GM13976 (cell line): ENCODE results near the gene UROC1.

ENCODE experiments used
- DNase-seq: peaks from one replicate; pipeline ENCODE4 v3.0.0; 2012; ENCODE audit warnings: low spot score
- in situ Hi-C: fragments of 300-500 bp; cut with MboI; formaldehyde crosslinking; loops from one replicate; pipeline ENCODE4 v1.12.0; 2022; ENCODE audit warnings: low sequenced_read_pairs, mixed read lengths, inconsistent platforms; ENCODE audit not compliant: unreplicated experiment
- TF ChIP-seq, protein P1 (sequence below): IDR thresholded peaks from 2 replicates; pipeline ENCODE4 v1.5.1; 2012; ENCODE audit warnings: borderline replicate concordance, mild to moderate bottlenecking; ENCODE audit not compliant: insufficient read depth; ENCODE audit errors: extremely low read depth, missing control alignments, control extremely low read depth

UROC1 gene

DNA sequence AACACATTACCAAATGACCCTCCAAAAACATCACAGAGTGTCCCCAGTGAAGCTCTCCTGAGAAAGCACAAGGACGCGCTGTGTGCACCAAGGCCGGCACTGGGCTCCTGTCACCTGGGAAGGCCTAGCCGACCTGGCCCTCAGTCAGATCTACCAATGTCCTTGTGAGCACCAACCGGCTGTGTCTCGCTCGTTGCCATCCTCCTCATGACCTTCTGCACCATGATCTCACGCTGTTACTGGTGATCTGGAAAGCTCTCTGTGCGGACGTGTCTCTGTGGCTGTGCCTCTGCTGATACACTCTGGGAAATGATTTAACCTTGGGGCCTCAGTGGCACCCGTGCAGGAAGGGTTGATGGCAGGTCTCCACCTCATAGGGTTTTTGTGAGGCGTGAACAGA is 66.1 kb downstream of the UROC1 start:
- TF ChIP-seq, protein P1, sequence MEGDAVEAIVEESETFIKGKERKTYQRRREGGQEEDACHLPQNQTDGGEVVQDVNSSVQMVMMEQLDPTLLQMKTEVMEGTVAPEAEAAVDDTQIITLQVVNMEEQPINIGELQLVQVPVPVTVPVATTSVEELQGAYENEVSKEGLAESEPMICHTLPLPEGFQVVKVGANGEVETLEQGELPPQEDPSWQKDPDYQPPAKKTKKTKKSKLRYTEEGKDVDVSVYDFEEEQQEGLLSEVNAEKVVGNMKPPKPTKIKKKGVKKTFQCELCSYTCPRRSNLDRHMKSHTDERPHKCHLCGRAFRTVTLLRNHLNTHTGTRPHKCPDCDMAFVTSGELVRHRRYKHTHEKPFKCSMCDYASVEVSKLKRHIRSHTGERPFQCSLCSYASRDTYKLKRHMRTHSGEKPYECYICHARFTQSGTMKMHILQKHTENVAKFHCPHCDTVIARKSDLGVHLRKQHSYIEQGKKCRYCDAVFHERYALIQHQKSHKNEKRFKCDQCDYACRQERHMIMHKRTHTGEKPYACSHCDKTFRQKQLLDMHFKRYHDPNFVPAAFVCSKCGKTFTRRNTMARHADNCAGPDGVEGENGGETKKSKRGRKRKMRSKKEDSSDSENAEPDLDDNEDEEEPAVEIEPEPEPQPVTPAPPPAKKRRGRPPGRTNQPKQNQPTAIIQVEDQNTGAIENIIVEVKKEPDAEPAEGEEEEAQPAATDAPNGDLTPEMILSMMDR = no peak
- in situ Hi-C loops = no loop called here
- no peak for DNase-seq

DNA sequence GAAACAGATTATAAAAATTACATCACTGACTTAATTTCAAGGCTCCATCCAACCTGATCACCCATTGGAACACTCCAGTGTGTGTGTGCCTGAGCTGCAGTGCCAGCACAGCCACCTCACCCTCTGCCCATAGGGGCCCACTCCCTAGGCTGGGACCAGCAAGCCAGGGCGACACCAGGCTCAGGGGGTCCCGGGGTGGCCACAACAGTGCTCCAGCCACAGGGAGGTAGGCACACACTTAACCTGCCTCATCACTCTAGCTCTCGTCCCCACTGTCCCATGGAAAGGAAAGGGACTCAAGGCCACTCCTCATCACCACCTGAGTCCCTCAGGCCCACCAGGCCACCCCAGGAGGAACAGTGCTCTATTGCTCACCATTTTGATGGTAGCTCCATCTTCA is 66.8 kb downstream of the UROC1 start:
- DNase-seq = no peak
- TF ChIP-seq, protein P1 = no peak
- in situ Hi-C loops = no loop called here

DNA sequence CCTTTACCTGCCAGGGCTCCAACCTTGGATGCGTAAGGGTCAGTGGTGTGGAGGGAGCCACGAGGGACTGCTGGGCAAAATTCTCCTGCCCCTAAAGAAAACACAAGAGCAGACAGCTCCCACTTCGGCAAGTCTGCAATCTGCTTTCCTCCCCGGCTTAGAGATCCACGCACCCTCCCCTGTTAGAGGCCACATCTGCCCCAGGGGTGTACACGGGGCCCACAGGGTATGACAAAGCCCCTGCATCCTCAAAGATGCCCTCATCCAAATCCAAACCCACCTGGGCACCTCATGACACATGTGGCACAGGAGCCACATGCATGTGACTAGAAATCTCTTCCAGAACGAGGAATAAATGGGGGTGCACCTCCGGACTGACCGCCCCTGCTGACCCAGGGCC is 67.4 kb downstream of the UROC1 start:
- TF ChIP-seq, protein P1 = no peak
- in situ Hi-C loops = no loop called here
- no peak for DNase-seq

DNA sequence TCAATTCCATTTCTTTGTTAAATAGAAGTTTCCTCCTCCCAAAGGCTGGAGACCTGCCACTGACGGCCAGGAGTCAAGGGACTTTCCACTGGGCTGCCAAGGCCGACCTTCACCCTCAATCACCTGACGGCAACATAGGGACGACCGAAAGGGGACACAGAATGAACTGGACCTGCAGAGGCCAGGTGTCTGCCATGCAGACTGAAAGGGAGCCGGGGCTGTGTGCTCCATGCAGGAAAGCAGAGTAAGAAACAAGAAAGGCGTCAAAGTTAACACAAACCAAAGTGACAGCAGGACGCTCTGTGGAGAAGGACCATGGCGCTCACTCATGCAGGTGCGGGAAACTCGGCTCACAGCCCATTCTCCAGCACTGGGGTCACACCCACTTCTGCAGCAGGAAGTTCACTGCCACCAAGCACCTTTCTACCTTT is 67.9 kb downstream of the UROC1 start:
- no peak for DNase-seq
- TF ChIP-seq, protein P1 = no peak
- in situ Hi-C loops = no loop called here

DNA sequence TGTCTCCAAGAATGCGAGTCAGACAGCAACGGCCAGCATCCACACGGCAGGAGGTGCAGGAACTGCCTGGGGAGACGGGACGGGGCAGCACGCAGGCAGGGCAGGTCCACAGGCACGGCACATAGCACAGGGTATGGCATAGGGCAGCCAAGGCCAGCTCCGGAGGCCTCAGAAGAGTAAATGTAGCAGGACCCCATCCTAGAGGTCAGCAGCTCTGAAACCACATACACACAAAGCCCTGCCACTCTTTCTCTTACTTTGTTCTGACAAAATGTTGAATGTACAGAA is 68.7 kb downstream of the UROC1 start:
- in situ Hi-C loops = no loop called here
- TF ChIP-seq, protein P1 = no peak
- DNase-seq = no peak

DNA sequence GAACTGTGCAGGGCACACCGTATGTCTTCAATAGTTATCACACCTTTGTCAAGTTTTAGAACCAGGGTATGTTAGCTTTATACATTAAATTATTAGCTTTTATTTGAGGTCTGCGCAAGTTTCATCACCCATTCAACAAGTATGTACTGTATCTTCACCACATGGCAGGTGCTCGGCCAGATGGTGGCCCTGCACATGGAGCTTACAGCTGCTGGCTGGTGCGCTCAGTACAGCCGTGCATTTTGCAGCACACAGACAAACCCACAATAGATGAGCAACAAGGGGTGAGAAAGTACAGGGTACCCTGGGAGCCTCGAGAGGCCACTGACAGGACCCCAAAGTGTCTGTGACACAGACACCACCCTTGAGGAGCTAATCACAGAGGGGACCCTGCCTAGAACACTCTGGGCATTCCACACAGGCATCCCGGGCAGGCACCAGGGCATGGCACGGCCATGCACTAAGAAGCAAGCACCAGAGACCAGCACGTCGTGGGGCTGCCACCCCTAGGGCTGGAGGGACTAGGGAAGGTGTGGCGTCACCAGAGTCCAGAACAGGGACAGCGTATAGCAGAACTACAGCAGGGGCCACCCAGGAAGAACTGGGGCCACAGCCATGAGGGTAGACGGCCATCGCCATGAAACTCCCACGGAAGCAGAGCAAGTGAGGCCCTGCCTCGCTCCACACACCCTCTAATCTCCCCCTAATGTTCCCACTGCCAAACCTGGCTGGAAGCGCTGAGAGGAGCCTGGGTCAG is 69.3 kb downstream of the UROC1 start:
- DNase-seq = no peak
- TF ChIP-seq, protein P1 = no peak
- in situ Hi-C loops = no loop called here
